Left lung (tissue), 10 donors: Measurements from ENCODE around the gene EVL. TPM values are rescaled to one million over a fixed set of nuclear protein-coding genes. Genes with fewer than 3 reads are reported as not detected.

Experiments used
- ATAC-seq: fragments of 200-7000 bp; cut with Tn5 transposase; one replicate; pipeline ENCODE4 v1.9.1; 2020; ENCODE audit warnings: moderate library complexity
- DNase-seq, 4 donors: peaks; one replicate each; pipeline ENCODE4 v3.0.0-alpha.2; 2013 to 2020
- H3K27ac ChIP-seq, 2 donors: fragments of 200-600 bp; sonication (generic) in 1 of 2; one replicate each; pipeline versions ENCODE4 v1.5.0 to v1.8.0; 2020 to 2021
- H3K27me3 ChIP-seq, 2 donors: fragments of 200-600 bp; sonication (generic) in 1 of 2; one replicate each; pipeline versions ENCODE4 v1.5.0 to v1.8.0; 2020 to 2021
- H3K36me3 ChIP-seq, 2 donors: fragments of 200-600 bp; sonication (generic) in 1 of 2; one replicate each; pipeline versions ENCODE4 v1.5.0 to v1.8.0; 2020 to 2021
- H3K4me1 ChIP-seq, 2 donors: fragments of 200-600 bp; one replicate each; pipeline ENCODE4 v1.8.0; 2021
- H3K4me3 ChIP-seq, 2 donors: fragments of 200-600 bp; sonication (generic) in 1 of 2; one replicate each; pipeline versions ENCODE4 v1.5.0 to v1.8.0; 2020 to 2021; ENCODE audit warnings: mild to moderate bottlenecking in 1 of 2
- H3K9me3 ChIP-seq, 2 donors: fragments of 200-600 bp; sonication (generic) in 1 of 2; one replicate each; pipeline versions ENCODE4 v1.5.0 to v1.8.0; 2020 to 2021
- intact Hi-C, 2 donors: fragments of 100-400 bp; cut with DNase I; formaldehyde crosslinking; loops; one replicate each; pipeline versions ENCODE4 v1.11.2 to v1.14.2; 2022
- polyA plus RNA-seq, 6 donors: library from polyadenylated mRNA; unstranded; fragments of 120-200 nt; gene quantifications; one replicate each; pipeline ENCODE4 v1.2.1, GENCODE V29; 2013; ENCODE audit not compliant: insufficient read length in 6 of 6
- total RNA-seq, 2 donors: library from RNA; stranded (reverse); fragmentation: NEBNext Ultra II Directional; extraction: Animal tissue kit (Norgen Biotek cat#: 25700); gene quantifications; one replicate each; pipeline ENCODE4 v1.2.1, GENCODE V29; 2021
- TF ChIP-seq, protein P1 (sequence below), 2 donors: fragments of 200-600 bp; sonication (generic) in 1 of 2; IDR thresholded peaks; one replicate each; pipeline versions ENCODE4 v1.5.0 to v1.8.0; 2021; ENCODE audit warnings: antibody characterized with exemption in 2 of 2
- donor health status: DM: no; HTN: yes; CAD: no.
- donor health status: DM: no; HTN: no; CAD: no.

The EVL gene
- total and polyA plus RNA-seq, 8 donors: 60.2 to 264 (median 197) TPM

- Histone ChIP-seq H3K27ac (peak overlapping the region in 1 of 2 donors; percentile 68), H3K36me3 (no peaks in the 10 kb centered on the region), H3K4me1 (peaks cover 11 to 66% of the 10 kb centered on the region in 2 donors), H3K27me3 (no peaks in the 10 kb centered on the region), H3K4me3 (no peak overlapping the region), H3K9me3 (no peaks in the 10 kb centered on the region)
- intact Hi-C loops: no loop called here
- ATAC-seq (peak; percentile 16), DNase-seq (no peak)
- TF ChIP-seq, protein P1, sequence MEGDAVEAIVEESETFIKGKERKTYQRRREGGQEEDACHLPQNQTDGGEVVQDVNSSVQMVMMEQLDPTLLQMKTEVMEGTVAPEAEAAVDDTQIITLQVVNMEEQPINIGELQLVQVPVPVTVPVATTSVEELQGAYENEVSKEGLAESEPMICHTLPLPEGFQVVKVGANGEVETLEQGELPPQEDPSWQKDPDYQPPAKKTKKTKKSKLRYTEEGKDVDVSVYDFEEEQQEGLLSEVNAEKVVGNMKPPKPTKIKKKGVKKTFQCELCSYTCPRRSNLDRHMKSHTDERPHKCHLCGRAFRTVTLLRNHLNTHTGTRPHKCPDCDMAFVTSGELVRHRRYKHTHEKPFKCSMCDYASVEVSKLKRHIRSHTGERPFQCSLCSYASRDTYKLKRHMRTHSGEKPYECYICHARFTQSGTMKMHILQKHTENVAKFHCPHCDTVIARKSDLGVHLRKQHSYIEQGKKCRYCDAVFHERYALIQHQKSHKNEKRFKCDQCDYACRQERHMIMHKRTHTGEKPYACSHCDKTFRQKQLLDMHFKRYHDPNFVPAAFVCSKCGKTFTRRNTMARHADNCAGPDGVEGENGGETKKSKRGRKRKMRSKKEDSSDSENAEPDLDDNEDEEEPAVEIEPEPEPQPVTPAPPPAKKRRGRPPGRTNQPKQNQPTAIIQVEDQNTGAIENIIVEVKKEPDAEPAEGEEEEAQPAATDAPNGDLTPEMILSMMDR (IDR thresholded peaks at IDR 0.05): no peak
These were observed 8.6 kb downstream of the EVL start for GRCh38 chr14:100073576-100074430.

GRCh38 chr14:100074431-100075100 lies 9.3 kb downstream of the EVL start:
- no peaks in the 10 kb centered on the region for H3K36me3 ChIP-seq
- H3K27ac ChIP-seq: peak overlapping the region in 1 of 2 donors; percentile 20
- no peaks in the 10 kb centered on the region for H3K9me3 ChIP-seq
- H3K27me3 ChIP-seq: no peaks in the 10 kb centered on the region
- intact Hi-C loops: no loop called here
- TF ChIP-seq, protein P1 (IDR thresholded peaks at IDR 0.05): no peak
- DNase-seq: no peak
- no peak overlapping the region for H3K4me3 ChIP-seq
- peaks cover 19 to 70% of the 10 kb centered on the region in 2 donors for H3K4me1 ChIP-seq
- ATAC-seq: no peak

DNA sequence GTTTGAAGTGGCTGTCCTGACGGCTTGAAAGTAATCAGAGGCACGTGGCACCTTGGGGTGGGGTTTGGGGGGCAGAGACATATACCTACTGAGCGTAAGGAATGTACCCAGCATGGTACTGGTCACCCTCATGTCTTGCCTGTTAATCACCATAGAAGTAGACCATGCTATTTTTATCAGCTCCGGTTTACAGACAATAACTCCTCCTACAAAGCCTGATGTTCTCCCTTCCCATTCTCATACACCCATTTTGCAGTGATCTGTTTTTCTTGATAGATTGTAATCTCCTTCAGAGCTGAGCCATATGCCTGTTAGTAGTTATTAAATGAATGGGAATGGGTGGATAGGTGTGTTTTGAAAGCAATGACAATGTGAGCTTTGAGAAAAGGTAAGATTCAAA lies 10.5 kb downstream of the EVL start:
- H3K27me3 ChIP-seq: no peaks in the 10 kb centered on the region
- no peaks in the 10 kb centered on the region for H3K36me3 ChIP-seq
- H3K4me3 ChIP-seq: no peak overlapping the region
- no peak for DNase-seq
- intact Hi-C loops: no loop called here
- H3K4me1 ChIP-seq: peaks cover 22 to 72% of the 10 kb centered on the region in 2 donors
- peak overlapping the region in 1 of 2 donors; percentile 45 for H3K27ac ChIP-seq
- no peak for ATAC-seq
- TF ChIP-seq, protein P1 (IDR thresholded peaks at IDR 0.05): no peak
- no peaks in the 10 kb centered on the region for H3K9me3 ChIP-seq

GRCh38 chr14:100076133-100076532 lies 10.9 kb downstream of the EVL start:
- peak in 1 of 4 donors; percentile 52 for DNase-seq
- TF ChIP-seq, protein P1 (IDR thresholded peaks at IDR 0.05): peak in 1 of 2 donors; percentile 50
- no peak overlapping the region for H3K4me3 ChIP-seq
- intact Hi-C loops: no loop called here
- no peaks in the 10 kb centered on the region for H3K27me3 ChIP-seq
- peak overlapping the region in 1 of 2 donors; percentile 45 for H3K27ac ChIP-seq
- no peaks in the 10 kb centered on the region for H3K9me3 ChIP-seq
- no peaks in the 10 kb centered on the region for H3K36me3 ChIP-seq
- peaks cover 22 to 74% of the 10 kb centered on the region in 2 donors for H3K4me1 ChIP-seq
- peak; percentile 53 for ATAC-seq

DNA sequence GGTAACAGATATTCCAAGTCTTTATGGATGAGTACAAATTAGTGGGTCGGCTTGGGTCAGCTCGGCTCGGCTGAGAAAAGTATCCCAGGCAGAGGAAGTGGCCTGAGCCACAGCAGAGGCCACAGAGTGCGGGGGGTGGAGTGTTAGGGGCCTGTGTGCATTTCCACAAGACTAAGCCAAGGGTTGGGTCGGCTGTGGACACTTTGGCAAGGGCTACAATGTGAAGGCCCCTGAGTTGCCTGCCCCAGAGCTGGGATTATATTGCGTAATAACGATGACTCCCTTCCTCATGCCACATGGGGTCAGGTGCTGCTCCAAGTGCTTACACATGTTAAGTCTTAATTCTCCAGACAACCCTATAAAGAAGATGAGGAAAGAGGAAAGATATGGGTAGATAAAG lies 11.4 kb downstream of the EVL start:
- no peaks in the 10 kb centered on the region for H3K9me3 ChIP-seq
- no peak overlapping the region for H3K4me3 ChIP-seq
- TF ChIP-seq, protein P1 (IDR thresholded peaks at IDR 0.05): no peak
- peaks cover 22 to 78% of the 10 kb centered on the region in 2 donors for H3K4me1 ChIP-seq
- H3K27ac ChIP-seq: peak overlapping the region in 1 of 2 donors; percentile 45
- H3K36me3 ChIP-seq: no peaks in the 10 kb centered on the region
- DNase-seq: peak in 1 of 4 donors; percentile 59
- H3K27me3 ChIP-seq: no peaks in the 10 kb centered on the region
- ATAC-seq: peak; percentile 44
- intact Hi-C loops: no loop called here
